Right lobe of liver (tissue), 4 donors: Measurements from ENCODE around the gene ARVCF.

ENCODE experiments used
- CTCF ChIP-seq, 4 donors: fragments of 200-600 bp in 3 of 4; fragments of 450-650 bp in 1 of 4; IDR thresholded peaks; one replicate each; pipeline versions ENCODE4 v1.5.1 to v1.8.0; 2016 to 2022; ENCODE audit warnings: antibody characterized with exemption in 4 of 4, mild to moderate bottlenecking in 2 of 4
- POLR2A ChIP-seq: fragments of 450-650 bp; IDR thresholded peaks from one replicate; pipeline ENCODE4 v1.6.1; 2017; ENCODE audit warnings: antibody characterized with exemption, mild to moderate bottlenecking
- donor health status: DM: no; HTN: no; CAD: no.
- donor health status: DM: no; HTN: no; CAD: no.
- donor health status: DM: no; HTN: yes; CAD: no.

- TF ChIP-seq POLR2A (no peak), CTCF (IDR thresholded peaks at IDR 0.05) (no peak)
Measured at GRCh38 chr22:20038574-20038973, 22.0 kb upstream of the ARVCF start.
